GM03348 (cell line): ENCODE measurements around the gene NLRP6.
"Not testable (repeated sequence)": the region's sequence is repeated elsewhere in the genome, so short reads cannot be mapped to it uniquely, and the experiment has no call there.

Experiments
- DNase-seq: peaks from one replicate; pipeline ENCODE4 v3.0.0; 2012; ENCODE audit warnings: low spot score

NLRP6 gene

DNA sequence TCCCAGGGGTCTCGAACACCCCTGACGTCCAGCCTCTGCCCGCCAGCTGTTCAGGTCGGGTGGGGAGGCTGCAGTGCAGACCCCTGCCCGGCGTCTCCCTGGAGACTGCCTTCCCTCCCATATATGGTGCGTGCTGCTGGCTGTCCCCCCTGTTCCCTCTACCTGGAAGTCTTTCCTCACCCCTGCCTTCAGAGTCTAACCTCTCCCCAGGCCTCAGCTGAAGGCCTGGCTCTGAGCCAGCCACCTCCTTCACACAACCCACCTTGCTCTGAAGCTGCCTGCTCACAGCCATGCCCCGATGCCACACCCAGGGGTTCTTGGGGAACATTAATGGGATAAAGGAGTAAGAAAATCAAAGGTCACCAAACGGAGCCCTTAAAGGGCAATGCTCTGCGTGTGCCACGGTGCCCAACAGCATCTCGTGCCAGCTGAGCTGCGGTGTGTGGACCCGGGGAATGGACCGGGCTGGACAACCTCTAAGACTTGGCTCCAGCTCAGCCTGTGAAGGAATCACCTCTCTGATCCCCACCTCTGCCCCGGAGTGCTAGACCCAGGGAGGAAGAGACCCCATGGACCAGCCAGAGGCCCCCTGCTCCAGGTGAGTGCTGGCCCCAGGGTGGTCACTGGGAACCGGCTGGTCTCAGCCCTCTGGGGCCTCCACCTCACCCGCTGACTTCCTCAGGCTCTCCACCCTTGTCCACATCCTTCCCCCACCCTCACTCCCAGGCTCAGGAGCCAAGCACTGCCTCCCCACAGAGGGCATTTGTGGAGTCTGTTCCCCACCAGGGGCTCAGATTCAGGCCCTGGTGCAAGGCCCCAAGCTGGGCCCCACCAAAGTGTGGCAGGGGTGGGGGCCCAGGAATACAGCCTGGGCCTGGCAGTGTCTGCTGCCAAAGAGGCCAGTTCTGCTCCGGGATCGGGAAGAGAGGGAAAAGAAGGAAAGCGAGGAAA, at the start of gene NLRP6:
Gene NLRP6 (plus strand): TSS at position 407 of the 951 bp plus-strand sequence. CDS start 163 bp downstream, at position 570.
- DNase-seq: no peak

DNA sequence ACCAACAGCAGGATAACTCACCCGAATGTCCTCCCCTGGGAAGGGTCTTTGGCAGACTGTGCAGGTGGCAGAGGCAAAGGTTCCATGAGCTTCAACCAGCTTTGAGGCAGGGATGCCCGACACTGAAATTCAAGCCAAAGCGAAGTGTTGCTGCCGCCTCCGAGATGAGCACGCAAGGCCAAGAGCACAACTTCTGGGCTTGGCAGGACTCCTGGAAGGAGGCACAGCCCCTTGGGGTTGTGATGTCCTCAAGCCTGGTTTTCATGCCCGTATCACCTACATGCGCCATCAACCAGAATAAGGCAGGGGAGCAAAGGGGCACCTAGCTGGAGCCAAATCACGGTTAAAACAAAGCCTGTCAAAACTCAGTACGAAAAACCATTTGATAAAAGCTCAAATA, 47.8 kb upstream of the NLRP6 start:
- DNase-seq: no peak

DNA sequence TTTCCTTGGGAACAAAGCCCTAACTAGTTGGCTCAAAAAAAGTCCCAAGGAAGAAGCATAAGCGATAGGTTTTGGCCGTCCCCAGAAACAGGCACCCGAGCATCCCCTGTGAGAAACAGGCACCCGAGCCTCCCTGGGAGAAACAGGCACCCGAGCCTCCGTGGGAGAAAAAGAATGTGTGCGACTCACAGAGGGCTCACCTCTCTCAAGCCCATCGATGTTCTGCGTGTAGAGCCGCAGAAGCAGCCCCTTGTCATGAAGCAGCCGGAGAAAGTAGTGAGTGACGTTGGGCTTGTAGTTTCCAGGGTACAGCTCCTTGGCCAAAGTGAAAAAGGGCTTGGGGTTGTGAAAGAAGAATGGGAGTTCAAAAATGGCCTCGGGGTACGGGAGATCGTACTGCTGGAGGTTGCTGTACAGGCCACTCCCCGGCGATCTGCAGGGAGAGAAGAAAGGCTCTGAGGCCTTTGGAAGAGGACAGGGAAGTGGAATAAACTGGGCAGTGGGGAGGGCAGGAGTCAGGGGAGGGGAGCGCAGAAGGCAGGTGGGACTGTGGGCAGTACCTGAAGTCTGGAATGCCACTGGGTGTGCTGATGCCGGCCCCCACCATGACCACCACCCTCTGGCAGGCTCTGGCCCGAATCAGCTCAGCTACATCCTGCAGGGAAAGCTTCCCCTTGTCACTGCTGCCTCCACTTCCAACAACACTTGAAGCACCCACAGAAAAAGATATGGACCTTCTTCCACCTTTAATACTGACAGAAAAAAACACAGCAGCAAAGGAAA, 45.2 kb upstream of the NLRP6 start:
- DNase-seq: no peak

DNA sequence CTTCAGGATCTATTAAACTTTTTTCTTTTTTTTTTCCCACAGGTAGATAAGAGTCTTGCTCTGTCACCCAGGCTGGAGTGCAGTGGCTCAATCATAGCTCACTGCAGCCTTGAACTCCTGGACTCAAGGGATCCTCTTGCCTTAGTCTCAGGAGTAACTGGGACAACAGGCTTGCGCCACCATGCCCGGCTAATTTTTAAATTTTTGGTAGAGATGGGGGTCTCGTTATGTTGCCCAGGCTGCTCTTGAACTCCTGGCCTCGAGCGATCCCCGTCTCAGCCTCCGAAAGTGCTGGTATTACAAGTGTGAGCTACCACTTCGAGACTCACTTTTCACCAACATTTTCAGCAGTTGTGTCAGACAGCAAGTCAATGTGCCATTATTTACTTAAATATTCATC, 43.0 kb upstream of the NLRP6 start:
- no peak for DNase-seq

DNA sequence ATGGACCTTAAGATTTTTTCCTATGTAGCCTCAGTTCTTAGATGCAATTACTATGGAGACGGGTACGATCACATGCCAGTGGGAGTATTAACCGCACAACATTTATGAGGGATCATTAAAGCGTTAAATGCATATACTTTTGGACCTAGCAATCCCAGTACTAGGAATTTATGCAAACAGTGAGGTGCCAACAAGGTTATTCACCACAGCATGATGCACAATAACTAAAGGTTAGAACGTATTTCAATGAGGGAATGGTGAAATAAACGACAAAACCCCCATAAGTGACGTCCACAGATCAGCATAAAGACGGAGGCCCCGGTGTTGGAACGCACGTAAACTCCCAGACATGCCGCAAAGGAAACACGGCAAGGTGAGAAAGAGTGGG, 42.6 kb upstream of the NLRP6 start:
- DNase-seq: no peak

DNA sequence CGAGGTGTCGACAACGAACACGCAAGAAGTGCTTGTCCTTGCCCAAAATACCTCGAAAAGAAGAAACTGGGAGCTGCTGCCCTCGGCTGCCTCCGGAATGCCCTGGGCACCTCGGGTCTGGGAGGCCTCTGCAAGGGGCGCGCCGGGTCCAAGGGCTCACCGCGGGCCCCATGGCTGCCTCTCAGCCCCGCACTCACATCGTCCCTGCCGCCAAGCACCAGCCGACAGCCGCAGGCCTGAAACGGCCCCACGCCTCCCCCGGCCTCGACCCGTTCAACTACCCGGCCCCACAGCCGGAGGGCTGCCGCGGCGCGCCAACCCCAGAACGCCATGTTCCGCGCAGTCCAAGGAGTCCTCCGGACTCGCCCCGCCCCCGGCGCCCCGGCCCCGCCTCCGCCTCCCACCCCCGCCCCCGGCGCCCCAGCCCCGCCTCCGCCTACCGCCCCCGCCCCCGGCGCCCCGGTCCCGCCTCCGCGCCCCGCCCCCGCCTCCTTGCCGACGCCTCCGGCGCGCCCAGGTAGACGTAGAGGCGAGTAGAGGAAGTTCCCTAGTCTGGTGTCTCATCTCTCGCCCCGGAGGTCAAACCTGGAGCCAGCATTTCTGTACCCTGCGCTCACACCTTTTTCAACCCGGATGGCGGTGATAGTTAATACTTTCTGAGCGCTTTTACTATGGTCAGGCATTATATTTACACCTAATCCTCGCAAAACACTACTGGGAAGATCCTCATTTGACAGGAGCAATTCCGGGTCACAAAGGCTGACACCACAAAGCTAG, 42.0 kb upstream of the NLRP6 start, which contains the start of gene SIRT3:
Gene SIRT3 (minus strand): TSS at position 346 of the 777 bp plus-strand sequence. CDS start 14 bp downstream, at position 332.
- peak; percentile 99 for DNase-seq

DNA sequence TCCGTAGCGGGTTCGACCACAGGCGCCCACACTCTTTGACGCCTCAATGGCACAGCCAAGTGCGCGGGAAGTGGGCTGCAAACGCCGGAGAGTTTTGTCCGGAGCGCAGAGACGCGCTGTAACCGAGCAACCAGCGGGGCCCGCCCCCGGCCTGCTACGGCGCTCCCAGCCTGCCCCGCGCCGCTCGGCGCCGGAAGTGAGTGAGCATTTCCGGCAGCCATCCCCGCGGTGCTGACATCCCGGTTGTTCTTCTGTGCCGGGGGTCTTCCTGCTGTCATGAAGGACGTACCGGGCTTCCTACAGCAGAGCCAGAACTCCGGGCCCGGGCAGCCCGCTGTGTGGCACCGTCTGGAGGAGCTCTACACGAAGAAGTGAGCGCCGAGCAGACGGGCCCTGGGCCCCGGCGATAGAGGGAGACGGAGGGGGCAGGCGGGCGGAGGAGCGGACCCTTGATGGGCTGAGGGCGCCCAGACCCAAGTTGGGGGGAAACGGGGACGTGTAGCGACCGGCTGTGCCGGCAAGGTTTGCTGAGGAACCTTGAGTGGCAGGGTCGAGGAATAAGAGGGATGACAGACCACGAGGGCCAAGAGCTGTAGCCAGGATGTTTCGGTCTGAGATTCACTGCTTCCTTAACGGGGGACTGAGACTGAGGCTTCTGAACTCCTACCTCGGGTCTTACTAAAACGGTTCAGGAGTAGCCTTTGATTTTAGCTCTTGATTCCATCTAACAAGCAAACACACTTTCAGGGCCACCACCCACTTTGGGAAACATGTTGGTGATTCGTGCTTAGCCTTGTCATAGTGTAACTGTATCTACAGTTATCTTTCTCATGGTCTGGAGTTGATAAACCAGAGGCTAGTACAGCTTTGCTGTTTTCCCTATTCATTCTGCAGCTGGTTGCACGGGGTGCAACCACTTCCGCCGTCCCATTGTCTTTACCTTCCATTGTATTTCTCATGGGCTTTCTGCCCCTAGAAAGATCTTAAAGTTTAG, 41.1 kb upstream of the NLRP6 start, which contains the start of gene PSMD13:
Gene PSMD13 (plus strand): TSS at position 203 of the 994 bp plus-strand sequence. CDS start 74 bp downstream, at position 277.
- peak; percentile 96 for DNase-seq

DNA sequence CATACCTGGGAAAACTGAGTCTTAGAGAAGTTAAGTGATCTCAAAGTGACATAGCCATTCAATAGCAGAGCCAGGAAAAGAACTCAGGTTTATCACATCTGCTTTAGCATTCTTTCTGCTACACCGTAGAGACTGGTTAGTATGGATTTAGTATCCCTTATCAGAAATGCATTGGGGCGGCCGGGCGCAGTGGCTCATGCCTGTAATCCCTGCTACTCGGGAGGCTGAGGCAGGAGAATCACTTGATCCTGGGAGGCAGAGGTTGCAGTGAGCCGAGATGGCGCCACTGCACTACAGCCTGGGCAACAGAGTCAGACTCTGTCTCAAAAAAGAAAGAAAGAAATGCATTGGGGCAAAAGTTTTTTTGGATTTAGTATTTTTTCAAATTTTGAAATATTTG, 39.9 kb upstream of the NLRP6 start:
- DNase-seq: not testable (repeated sequence)

DNA sequence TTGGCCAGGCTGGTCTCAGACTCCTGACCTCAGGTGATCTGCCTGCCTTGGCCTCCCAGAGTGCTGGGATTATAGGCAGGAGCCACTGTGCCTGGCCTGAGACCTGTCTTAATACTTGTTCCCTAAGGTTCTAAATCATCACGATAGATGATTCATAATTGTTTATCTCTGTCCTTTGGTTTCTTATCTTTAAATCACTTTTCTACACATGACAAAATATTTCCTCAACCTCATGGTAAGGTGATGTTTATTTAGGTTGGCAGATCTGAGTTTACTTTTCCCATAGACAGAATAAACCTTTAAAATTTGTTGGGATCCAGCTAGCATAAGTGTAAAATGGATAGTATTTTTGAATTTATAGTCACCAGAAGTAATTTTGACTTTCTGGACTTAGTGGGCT, 37.9 kb upstream of the NLRP6 start:
- no peak for DNase-seq

DNA sequence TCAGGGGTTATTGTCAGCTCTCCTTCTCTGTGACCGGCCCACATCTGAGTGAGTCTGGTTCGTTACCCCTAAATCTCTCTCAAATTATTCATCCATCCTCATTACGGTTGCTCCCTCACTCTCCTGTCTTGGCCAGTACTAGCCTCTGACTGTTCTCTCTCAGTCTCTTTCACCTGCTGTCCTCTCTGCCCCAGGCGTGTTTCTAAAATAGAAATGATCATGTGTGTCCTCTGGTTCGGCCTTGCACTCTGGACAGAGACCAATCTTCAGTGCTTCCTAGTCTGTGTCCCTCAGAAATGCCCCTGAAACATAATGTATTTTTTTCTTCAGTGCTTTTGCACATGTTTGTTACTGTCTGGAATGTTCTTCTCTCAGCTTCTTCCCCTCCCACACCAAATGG, 36.6 kb upstream of the NLRP6 start:
- no peak for DNase-seq

DNA sequence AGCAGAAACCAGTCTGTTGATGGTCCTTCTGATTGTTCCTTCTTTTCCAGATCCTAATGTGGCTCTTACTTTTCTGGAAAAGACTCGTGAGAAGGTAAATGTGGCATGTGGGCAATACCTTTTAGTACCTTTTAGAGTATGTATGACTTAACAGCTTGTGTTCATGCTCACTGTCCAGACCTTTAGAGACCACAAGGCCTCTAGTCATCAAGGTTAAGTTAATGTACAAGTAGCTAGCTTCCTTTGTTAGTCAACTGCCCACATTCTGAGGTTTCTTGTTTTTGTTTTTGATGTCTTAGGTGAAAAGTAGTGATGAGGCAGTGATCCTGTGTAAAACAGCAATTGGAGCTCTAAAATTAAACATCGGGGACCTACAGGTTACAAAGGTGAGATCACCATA, 33.8 kb upstream of the NLRP6 start:
- no peak for DNase-seq

DNA sequence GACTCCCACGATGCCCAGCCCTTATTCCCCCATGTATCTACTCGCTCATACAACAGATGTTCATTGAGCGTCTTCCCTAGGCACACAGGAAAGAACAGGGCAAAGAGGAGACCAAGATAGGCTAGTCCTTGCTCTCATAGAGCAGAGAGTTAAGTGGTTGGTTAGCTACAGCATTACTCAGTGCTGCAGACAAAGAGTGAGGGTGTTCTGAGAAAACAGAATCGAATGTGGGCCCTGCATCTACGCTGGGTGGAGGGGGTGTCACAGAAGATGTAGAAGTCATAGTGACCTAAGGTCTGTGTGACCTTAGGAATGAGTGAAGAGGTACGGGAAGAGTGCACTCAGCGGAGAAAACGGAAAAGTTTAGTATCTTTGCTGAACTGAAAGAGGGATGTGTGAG, 29.1 kb upstream of the NLRP6 start:
- no peak for DNase-seq

DNA sequence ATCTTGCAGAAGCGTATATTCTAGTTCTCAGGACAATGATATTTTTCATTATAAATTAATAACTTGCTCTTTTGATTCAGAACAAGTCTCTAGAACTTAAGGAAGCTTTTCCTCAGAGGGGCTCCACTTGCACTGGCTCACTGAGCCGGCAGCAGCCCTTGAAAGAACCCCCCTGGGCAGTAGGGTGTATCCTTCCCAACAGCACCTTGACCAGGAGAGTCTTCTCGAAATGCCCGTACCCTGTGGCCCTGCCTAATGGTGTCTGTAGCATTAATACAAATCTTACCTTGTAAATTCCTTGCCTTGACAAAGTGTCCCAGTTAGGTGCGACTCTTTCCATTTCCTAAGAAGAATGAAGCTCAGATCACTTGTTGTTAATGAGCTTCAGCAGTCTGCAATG, 27.9 kb upstream of the NLRP6 start:
- no peak for DNase-seq

DNA sequence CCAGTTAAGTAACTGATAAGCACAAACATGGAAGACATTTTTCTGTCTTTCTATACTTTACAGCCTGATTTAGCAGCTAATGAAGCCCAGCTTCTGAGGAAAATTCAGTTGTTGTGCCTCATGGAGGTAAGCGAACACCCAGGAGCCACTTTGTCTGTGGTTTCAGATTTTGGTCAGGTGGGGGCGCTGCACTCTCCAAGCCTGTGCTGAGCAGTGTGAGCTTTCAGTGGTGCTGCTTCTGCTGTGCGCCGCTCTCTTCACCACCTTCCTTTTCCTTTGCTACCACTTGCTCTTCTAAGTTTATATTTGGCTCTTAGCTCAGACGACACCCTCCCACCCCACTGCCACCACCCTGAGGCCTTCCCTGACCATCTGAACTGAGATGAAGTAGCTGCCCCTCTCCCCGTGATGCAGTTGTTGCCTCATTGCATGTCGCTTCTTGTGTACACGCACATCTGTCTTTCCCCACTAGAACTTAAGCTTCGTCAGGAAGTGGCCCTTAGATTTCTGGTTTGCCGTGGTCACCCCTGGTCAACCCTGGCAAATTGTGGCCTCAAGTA, 27.4 kb upstream of the NLRP6 start:
- DNase-seq: peak; percentile 71

DNA sequence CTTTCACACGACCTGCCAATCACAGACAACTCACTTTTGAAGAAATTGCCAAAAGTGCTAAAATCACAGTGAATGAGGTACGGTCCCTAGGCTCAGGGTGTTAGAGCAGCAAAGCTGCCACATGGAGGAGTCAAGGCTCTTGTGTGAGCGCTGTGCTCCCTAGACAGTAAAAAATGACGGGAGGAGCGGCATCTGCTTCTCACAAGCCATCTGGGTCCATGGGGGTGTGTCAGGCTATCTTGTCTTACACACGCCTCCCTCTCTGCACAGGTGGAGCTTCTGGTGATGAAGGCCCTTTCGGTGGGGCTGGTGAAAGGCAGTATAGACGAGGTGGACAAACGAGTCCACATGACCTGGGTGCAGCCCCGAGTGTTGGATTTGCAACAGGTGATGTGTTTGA, 26.7 kb upstream of the NLRP6 start:
- DNase-seq: no peak

DNA sequence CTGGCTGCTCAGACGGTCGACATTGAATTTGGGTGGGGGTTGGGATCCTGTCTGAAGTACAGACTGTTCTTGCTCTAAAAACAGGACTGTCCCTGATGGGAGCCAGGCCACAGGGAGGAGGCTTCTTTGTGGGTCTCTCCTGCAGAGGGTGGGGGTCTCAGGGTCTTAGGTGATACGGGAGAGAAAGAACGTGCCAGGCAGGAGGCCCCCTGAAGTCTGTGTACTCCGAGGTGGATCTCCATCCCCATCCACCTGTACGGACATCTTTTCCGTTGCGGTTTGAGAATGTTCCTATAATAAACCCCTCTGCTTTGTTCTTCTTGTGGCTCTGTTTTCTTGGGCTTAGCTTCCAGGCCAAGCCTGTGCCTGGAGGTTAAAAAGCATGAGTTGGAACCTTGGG, 25.5 kb upstream of the NLRP6 start:
- no peak for DNase-seq

DNA sequence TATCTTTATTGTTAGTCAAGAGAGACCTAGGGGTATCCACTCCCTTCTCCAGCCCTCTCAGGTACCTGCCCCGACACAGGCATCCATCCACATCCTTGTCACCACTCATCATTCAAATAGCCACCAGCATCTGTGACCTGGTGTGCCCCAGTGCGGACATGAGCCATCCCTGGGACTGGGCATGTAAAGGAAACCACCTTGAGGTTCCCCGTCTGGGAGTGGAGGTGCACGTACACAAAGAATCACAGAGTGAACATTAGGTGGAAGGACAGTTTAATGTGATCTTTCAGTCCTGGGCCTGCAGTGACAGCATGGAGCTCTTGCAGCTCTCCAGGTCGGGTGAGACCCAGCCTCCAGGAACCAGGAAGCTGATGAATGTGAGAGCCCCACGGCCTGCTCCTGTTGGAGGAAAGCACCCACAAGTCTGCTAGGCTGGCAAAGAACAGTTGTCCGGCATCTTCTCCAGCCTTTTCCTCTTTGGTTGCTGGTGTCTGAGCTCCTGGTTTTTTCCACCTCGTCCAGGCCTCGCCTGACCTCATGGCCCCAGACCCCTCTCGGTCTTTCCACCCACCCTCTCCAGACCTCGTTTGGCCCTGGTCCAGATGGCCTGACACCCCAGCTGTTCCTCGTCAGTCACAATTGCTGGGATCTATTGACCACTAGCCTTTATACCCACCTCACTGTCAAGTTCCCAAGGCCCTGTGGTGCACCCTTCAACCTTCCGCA, 24.9 kb upstream of the NLRP6 start:
- DNase-seq: no peak

DNA sequence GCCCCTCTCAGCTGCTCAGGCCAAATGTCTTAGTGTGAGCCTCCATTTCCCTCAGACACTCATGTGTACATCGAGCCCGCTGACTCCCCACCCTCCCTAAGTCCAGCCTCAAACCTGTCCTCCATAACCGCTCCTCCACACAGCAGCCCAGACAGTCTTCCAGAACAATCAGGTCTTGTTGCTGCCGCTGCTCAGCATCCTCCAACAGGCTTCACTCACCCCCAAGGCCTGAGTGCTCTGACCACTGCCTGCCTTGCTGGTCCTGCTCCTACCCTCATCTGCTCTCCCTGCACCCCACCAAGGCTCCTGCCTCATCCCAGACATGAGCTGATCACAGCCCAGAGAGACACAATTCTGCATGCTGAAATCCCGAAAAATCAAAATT, 24.3 kb upstream of the NLRP6 start:
- no peak for DNase-seq

DNA sequence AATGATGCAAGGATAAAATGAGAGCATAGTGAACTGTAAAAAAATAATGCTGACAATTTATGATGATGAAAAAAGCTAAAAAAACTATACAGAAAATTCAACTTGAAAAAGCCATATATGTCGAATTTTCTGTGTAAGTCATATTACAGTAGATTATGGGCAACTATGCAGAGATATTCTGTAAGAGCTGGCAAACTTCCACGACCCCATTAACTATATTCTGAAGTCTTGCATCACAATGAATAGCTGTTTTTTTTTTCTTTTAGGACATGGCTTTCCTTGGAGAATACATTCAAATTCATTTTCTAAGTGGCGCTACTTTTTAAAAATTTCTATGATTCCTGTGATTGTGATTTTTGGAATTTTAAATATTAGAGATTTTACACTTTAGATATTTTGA, 23.0 kb upstream of the NLRP6 start:
- no peak for DNase-seq

DNA sequence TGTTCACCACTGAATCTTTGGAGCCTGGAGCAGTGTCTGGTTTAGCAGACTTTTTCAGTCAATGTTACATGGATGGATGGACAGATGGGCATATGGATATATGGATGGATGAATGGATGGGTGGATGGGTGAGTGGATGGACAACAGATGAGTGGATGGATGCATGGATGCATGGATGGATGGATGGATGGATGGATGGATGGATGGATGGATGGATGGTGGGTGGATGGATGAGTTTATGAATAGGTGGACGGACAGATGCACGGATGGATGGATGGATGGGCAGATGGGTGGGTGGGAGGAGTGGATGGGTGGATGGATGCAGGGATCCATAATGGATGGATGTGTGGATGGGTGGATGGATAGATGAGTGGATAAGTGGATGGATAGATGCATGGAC, 22.4 kb upstream of the NLRP6 start:
- DNase-seq: no peak
